Testis (tissue), 3 donors: Measurements from ENCODE around the gene NHEJ1. TPM values are rescaled to one million over a fixed set of nuclear protein-coding genes. Genes with fewer than 3 reads are reported as not detected.

Source experiments
- DNase-seq: peaks from one replicate; pipeline ENCODE4 v3.0.0-alpha.2; 2019
- H3K27ac ChIP-seq, 2 donors: fragments of 200-600 bp; sonication (generic); one replicate each; pipeline ENCODE4 v1.5.1; 2019
- H3K27me3 ChIP-seq: fragments of 200-600 bp; sonication (generic); one replicate; pipeline ENCODE4 v1.5.1; 2019
- H3K36me3 ChIP-seq: fragments of 200-600 bp; sonication (generic); one replicate; pipeline ENCODE4 v1.5.1; 2017; ENCODE audit warnings: low read depth; ENCODE audit errors: missing control alignments
- H3K4me1 ChIP-seq: fragments of 200-600 bp; sonication (generic); one replicate; pipeline ENCODE4 v1.5.1; 2019
- H3K4me3 ChIP-seq, 2 donors: fragments of 200-600 bp; sonication (generic); one replicate each; pipeline ENCODE4 v1.5.1; 2017 to 2019
- H3K9me3 ChIP-seq: fragments of 200-600 bp; sonication (generic); one replicate; pipeline ENCODE4 v1.5.1; 2017
- POLR2A ChIP-seq: fragments of 450-650 bp; IDR thresholded peaks from one replicate; pipeline ENCODE4 v1.6.1; 2017; ENCODE audit warnings: antibody characterized with exemption, mild to moderate bottlenecking, moderate library complexity
- WGBS, 2 donors: methylation state at CpG; one replicate each; pipeline ENCODE4 v1.1.5; 2018; 5-methylcytosine and 5-hydroxymethylcytosine counted together
- intact Hi-C: fragments of 100-400 bp; cut with DNase I; formaldehyde crosslinking; loops from one replicate; pipeline ENCODE4 v1.15.1; 2023; ENCODE audit warnings: low total_unique reads
- polyA plus RNA-seq: library from polyadenylated mRNA; stranded (reverse); fragments of 350-450 nt; fragmentation: Illumina TruSeq; extraction: RNeasy Lipid Tissue Mini Kit (QIAGEN cat#74804); gene quantifications from one replicate; pipeline ENCODE4 v1.2.3, GENCODE V29; 2014; ENCODE audit warnings: low read depth, low replicate concordance; ENCODE audit not compliant: insufficient read depth
- total RNA-seq, 2 donors: library from RNA; depleted of rRNA; stranded (reverse); fragments of >200 nt; gene quantifications; one replicate each; pipeline ENCODE4 v1.2.3, GENCODE V29; 2016
- TF ChIP-seq, protein P1 (sequence below), 3 experiments: fragments of 450-650 bp in 2 of 3; fragments of 200-600 bp in 1 of 3; sonication (generic) in 1 of 3; IDR thresholded peaks; one replicate each; pipeline ENCODE4 v1.5.1; 2016 to 2019; ENCODE audit warnings: antibody characterized with exemption in 3 of 3, mild to moderate bottlenecking in 2 of 3, moderate library complexity in 1 of 3

The NHEJ1 gene
- total and polyA plus RNA-seq, 3 donors from 2014 or later, result 33.4 to 67.0 (median 38.5) TPM

DNA sequence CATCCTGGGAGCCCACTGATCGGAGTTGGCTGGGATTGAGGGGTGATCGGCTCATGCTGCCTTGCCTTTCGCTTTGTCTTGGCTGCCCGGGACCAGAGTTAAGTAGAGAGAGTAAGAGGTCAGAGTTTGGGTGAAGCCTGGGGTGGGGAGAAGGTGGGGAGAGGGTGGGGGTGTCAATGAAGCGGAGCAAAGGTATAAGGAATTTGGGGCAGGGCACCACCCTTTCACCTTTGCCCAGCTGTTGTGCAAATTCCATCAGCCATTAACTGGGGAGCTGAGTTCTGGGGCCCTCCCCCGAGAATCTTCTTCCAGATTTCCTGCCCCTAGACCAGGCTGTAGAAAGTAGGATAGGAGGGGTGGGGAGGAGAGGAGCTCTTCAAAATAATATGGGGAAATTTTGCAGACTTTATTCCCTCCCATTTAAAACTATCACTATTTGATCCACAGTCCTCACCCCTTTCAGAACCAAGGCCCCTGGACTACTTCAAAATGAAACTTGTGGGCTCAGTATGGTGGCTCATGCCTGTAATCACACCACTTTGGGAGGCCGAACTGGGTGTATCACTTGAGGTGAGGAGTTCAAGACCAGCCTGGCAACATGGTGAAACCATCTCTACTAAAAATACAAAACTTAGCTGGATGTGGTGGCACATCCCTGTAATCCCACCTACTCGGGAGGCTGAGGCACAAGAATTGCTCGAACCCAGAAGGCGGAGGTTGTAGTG, 9.5 kb upstream of the NHEJ1 start, which contains the start of gene SLC23A3:
Gene SLC23A3, minus strand, starts transcription at position 100 of the 725 bp plus-strand sequence. Its CDS starts 45 bp downstream, at position 55.
- no peak for DNase-seq
- no peaks in the 10 kb centered on the region for H3K36me3 ChIP-seq
- WGBS, 2 donors, result 89 to 93% methylated on average over 10 of the region's 10 CpGs
- H3K4me3 ChIP-seq, result no peak within 1 kb of the TSS
- intact Hi-C loops, result no loop called here
- TF ChIP-seq, protein P1, sequence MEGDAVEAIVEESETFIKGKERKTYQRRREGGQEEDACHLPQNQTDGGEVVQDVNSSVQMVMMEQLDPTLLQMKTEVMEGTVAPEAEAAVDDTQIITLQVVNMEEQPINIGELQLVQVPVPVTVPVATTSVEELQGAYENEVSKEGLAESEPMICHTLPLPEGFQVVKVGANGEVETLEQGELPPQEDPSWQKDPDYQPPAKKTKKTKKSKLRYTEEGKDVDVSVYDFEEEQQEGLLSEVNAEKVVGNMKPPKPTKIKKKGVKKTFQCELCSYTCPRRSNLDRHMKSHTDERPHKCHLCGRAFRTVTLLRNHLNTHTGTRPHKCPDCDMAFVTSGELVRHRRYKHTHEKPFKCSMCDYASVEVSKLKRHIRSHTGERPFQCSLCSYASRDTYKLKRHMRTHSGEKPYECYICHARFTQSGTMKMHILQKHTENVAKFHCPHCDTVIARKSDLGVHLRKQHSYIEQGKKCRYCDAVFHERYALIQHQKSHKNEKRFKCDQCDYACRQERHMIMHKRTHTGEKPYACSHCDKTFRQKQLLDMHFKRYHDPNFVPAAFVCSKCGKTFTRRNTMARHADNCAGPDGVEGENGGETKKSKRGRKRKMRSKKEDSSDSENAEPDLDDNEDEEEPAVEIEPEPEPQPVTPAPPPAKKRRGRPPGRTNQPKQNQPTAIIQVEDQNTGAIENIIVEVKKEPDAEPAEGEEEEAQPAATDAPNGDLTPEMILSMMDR (IDR thresholded peaks at IDR 0.05), result no peak
- no peak for TF ChIP-seq POLR2A
- H3K27me3 ChIP-seq, result no peaks in the 10 kb centered on the region
- peak within 1 kb of the TSS in 1 of 2 donors; percentile 71 for H3K27ac ChIP-seq
- no peaks in the 10 kb centered on the region for H3K9me3 ChIP-seq
- H3K4me1 ChIP-seq, result peaks cover 7% of the 10 kb centered on the region

DNA sequence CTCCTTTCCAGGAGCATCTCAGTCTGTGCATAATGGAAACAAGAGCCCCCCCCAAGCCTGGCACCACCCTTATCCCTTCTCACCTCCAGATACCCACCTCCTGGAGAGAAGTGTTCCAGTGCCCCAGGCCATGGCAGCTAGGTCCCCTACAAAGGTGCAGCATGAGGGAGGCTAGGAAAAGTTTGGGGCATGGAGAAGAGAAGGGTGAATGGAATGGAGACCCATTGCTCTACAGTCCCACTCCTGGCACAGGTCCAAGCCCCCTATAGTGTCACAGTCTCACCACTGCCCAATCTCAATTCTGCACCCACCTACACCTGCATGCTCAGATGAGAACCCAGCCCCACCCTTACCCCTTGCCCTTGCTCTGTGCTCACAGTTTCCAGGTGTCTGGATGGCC, 8.3 kb upstream of the NHEJ1 start:
- peaks cover 7% of the 10 kb centered on the region for H3K4me1 ChIP-seq
- H3K36me3 ChIP-seq, result no peaks in the 10 kb centered on the region
- intact Hi-C loops, result no loop called here
- no peaks in the 10 kb centered on the region for H3K27me3 ChIP-seq
- no peaks in the 10 kb centered on the region for H3K9me3 ChIP-seq
- DNase-seq, result no peak
- TF ChIP-seq, protein P1 (IDR thresholded peaks at IDR 0.05), result no peak
- no peak for TF ChIP-seq POLR2A
- no peak overlapping the region for H3K27ac ChIP-seq
- no peak overlapping the region for H3K4me3 ChIP-seq

DNA sequence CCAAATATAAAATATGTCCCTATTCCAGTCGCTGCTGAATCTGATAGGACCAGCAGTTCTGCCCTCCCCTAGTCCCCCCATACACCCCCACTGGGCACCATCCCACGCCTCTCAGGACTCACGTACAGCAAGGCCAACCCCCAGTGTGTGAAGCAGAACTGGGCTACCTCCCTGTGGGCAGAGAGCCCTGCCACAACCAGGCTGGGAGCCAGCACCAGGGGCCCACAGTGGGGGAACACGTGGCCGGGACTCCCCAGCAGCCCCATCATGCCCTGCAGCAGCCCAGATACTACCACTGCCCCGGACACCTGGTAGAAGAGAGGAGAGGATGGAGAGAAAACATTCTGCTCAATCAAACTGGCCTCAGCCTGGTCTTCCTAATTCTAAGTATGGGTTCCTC, 7.9 kb upstream of the NHEJ1 start:
- no peak for TF ChIP-seq POLR2A
- TF ChIP-seq, protein P1 (IDR thresholded peaks at IDR 0.05), result no peak
- no peak for DNase-seq
- no peaks in the 10 kb centered on the region for H3K9me3 ChIP-seq
- H3K4me3 ChIP-seq, result no peak overlapping the region
- intact Hi-C loops, result no loop called here
- no peaks in the 10 kb centered on the region for H3K27me3 ChIP-seq
- H3K4me1 ChIP-seq, result peaks cover 7% of the 10 kb centered on the region
- 17 to 39% methylated on average over 1 to 6 of the region's 6 CpGs for WGBS, 2 donors
- H3K27ac ChIP-seq, result no peak overlapping the region
- H3K36me3 ChIP-seq, result no peaks in the 10 kb centered on the region

DNA sequence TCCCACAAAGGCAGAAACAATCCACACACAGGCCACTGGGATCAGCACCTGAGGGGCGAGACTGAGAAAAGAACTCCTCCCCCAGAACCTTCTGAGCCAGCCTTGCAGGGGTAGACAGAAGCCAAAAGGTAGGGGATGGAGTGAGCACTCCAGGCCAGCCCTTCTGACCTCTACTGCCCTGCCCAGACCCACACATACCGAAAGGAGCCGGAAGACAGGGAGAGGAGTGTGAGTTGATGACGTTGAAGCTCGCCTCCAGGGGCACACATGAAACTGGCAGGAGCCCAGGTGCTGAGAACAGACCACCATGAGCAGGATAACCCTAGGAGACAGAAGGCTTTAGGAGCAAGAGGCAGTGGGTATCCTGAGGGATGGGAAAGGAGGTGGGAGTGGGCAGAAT, 7.4 kb upstream of the NHEJ1 start:
- Histone ChIP-seq H3K4me1 (peaks cover 7% of the 10 kb centered on the region), H3K9me3 (no peaks in the 10 kb centered on the region), H3K4me3 (no peak overlapping the region), H3K27ac (no peak overlapping the region), H3K27me3 (no peaks in the 10 kb centered on the region), H3K36me3 (no peaks in the 10 kb centered on the region)
- no peak for TF ChIP-seq POLR2A
- TF ChIP-seq, protein P1 (IDR thresholded peaks at IDR 0.05), result no peak
- WGBS, 2 donors, result 59 to 62% methylated on average over 5 of the region's 5 CpGs
- intact Hi-C loops, result no loop called here
- no peak for DNase-seq
